ENCODE measurements around the gene TKT.

The TKT gene

GRCh38 chr3:53260286-53260785 is 4.5 kb upstream of the TKT start:
- peaks cover 3% of the 10 kb centered on the region; the same call in 1 of the 2 replicates for H3K4me1 ChIP-seq (ENCODE audit: low read length)
- peaks cover 5% of the 10 kb centered on the region for H3K79me2 ChIP-seq (ENCODE audit: low read length)
- H4K20me1 ChIP-seq (ENCODE audit: insufficient read depth, low read length), result no peaks in the 10 kb centered on the region
- H3K9me3 ChIP-seq (ENCODE audit: insufficient read depth, low read length), result no peaks in the 10 kb centered on the region
- TF ChIP-seq EZH2phosphoT487 (IDR thresholded peaks at IDR 0.05; ENCODE audit: low read depth) (no peak), CTCF (IDR thresholded peaks at IDR 0.05; ENCODE audit: low read depth, low read length) (no peak)
- no peaks in the 10 kb centered on the region for H3K36me3 ChIP-seq (replicated peaks; ENCODE audit: low read depth, low read length)
- no peaks in the 10 kb centered on the region for H3K27me3 ChIP-seq (ENCODE audit: low read depth, low read length)
- no peak overlapping the region for H3K4me3 ChIP-seq (ENCODE audit: low read length)
- H3K27ac ChIP-seq (ENCODE audit: low read length), result no peak overlapping the region
- no peak overlapping the region for H3K4me2 ChIP-seq (ENCODE audit: low read length)
- no peak overlapping the region for H2AFZ ChIP-seq (ENCODE audit: low read depth, low read length)
- H3K9ac ChIP-seq (ENCODE audit: low read length), result no peak overlapping the region

GRCh38 chr3:53259427-53260259 is 3.8 kb upstream of the TKT start:
- Histone ChIP-seq H3K27me3 (ENCODE audit: low read depth, low read length) (no peaks in the 10 kb centered on the region), H3K36me3 (replicated peaks; ENCODE audit: low read depth, low read length) (no peaks in the 10 kb centered on the region), H3K4me3 (ENCODE audit: low read length) (no peak overlapping the region), H3K4me2 (ENCODE audit: low read length) (no peak overlapping the region), H3K9me3 (ENCODE audit: insufficient read depth, low read length) (no peaks in the 10 kb centered on the region), H2AFZ (ENCODE audit: low read depth, low read length) (no peak overlapping the region), H3K9ac (ENCODE audit: low read length) (no peak overlapping the region), H4K20me1 (ENCODE audit: insufficient read depth, low read length) (peaks cover 2% of the 10 kb centered on the region), H3K27ac (ENCODE audit: low read length) (no peak overlapping the region), H3K79me2 (ENCODE audit: low read length) (peaks cover 12% of the 10 kb centered on the region), H3K4me1 (ENCODE audit: low read length) (peaks cover 3% of the 10 kb centered on the region; the same call in 1 of the 2 replicates)
- no peak for TF ChIP-seq CTCF (IDR thresholded peaks at IDR 0.05; ENCODE audit: low read depth, low read length)
- TF ChIP-seq EZH2phosphoT487 (IDR thresholded peaks at IDR 0.05; ENCODE audit: low read depth), result no peak

GRCh38 chr3:53258600-53259426 is 3.0 kb upstream of the TKT start:
- Histone ChIP-seq H3K4me1 (ENCODE audit: low read length) (peaks cover 10% of the 10 kb centered on the region), H3K27ac (ENCODE audit: low read length) (no peak overlapping the region), H3K27me3 (ENCODE audit: low read depth, low read length) (no peaks in the 10 kb centered on the region), H3K79me2 (ENCODE audit: low read length) (peaks cover 20% of the 10 kb centered on the region), H3K36me3 (replicated peaks; ENCODE audit: low read depth, low read length) (peaks cover 7% of the 10 kb centered on the region), H2AFZ (ENCODE audit: low read depth, low read length) (no peak overlapping the region), H3K4me3 (ENCODE audit: low read length) (no peak overlapping the region), H3K9me3 (ENCODE audit: insufficient read depth, low read length) (no peaks in the 10 kb centered on the region), H3K4me2 (ENCODE audit: low read length) (no peak overlapping the region), H3K9ac (ENCODE audit: low read length) (no peak overlapping the region), H4K20me1 (ENCODE audit: insufficient read depth, low read length) (peaks cover 10% of the 10 kb centered on the region)
- no peak for TF ChIP-seq CTCF (IDR thresholded peaks at IDR 0.05; ENCODE audit: low read depth, low read length)
- TF ChIP-seq EZH2phosphoT487 (IDR thresholded peaks at IDR 0.05; ENCODE audit: low read depth), result no peak

- Histone ChIP-seq H3K4me1 (ENCODE audit: low read length) (peaks cover 13% of the 10 kb centered on the region), H3K9me3 (ENCODE audit: insufficient read depth, low read length) (no peaks in the 10 kb centered on the region), H3K27ac (ENCODE audit: low read length) (no peak overlapping the region), H3K36me3 (replicated peaks; ENCODE audit: low read depth, low read length) (peaks cover 10% of the 10 kb centered on the region), H4K20me1 (ENCODE audit: insufficient read depth, low read length) (peaks cover 23% of the 10 kb centered on the region), H3K4me2 (ENCODE audit: low read length) (no peak overlapping the region), H3K27me3 (ENCODE audit: low read depth, low read length) (no peaks in the 10 kb centered on the region), H2AFZ (ENCODE audit: low read depth, low read length) (no peak overlapping the region), H3K9ac (ENCODE audit: low read length) (no peak overlapping the region), H3K79me2 (ENCODE audit: low read length) (peaks cover 33% of the 10 kb centered on the region), H3K4me3 (ENCODE audit: low read length) (no peak overlapping the region)
- TF ChIP-seq CTCF (IDR thresholded peaks at IDR 0.05; ENCODE audit: low read depth, low read length), result no peak
- TF ChIP-seq EZH2phosphoT487 (IDR thresholded peaks at IDR 0.05; ENCODE audit: low read depth), result no peak
Observed at GRCh38 chr3:53257465-53257864, 1.6 kb upstream of the TKT start.

Data from OCI-LY3 (cell line).